HG03439 (cell line): ENCODE measurements around the gene SRA1.
"Not testable (repeated sequence)": the region's sequence is repeated elsewhere in the genome, so short reads cannot be mapped to it uniquely, and the experiment has no call there.

Experiments
- ATAC-seq: cut with Tn5 transposase; IDR thresholded peaks from one replicate; pipeline ENCODE4 v1.9.1; 2021; ENCODE audit warnings: mild to moderate bottlenecking, moderate library complexity; ENCODE audit not compliant: unreplicated experiment

Gene SRA1

DNA sequence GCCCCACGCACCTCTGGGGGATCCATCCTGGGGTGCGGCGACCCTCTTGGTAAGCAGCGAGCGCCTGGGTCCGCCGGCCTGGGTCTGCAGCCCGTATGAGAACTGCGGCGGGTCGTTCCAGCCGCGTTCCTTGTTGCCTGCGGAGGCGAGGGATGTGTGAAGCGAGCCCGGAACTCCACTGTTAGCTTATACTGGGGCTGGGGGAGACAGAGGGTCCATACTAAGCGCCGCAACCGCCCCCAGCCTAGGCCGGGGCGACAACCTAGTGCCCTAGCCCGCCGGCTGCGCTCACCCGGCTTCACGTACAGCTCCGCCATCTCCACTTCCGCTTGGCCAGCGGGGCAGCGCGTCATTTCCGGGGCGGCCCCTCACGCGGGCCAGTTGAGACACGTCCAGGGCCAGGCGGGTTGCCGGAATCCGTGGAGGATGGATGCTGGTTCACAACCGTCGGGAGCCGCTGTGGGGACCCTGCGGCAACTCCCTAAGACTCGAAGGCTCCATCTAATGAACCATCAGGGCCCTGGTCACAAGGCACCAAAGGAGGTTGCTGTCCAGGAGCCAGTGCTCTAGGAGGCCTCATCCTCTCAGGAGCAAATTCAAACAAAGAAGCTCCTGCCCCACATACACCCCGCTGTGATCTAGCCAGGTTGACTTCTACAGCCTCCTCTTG, at the start of gene SRA1:
SRA1 (minus strand) TSS at position 338 of the 670 bp plus-strand sequence; CDS start at position 317, 21 bp downstream.
- peak; percentile 94 for ATAC-seq

DNA sequence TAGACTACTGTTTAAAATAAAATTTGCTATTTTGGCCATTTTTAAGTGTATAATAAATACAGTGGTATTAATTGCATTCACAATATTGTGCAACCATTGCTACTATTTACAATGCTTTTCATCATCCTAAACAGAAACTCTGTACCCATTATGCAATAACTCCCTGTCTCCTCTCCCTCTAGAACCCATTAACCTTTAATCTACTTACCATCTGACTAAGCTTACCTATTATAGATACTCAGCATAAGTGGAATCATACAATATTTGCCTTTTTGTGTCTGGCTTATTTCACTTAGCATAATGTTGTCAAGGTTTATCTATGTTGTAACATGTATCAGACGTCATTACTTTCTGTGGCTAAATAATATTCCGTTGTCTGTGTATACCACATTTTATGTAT, 49.8 kb upstream of the SRA1 start:
- ATAC-seq, result no peak

DNA sequence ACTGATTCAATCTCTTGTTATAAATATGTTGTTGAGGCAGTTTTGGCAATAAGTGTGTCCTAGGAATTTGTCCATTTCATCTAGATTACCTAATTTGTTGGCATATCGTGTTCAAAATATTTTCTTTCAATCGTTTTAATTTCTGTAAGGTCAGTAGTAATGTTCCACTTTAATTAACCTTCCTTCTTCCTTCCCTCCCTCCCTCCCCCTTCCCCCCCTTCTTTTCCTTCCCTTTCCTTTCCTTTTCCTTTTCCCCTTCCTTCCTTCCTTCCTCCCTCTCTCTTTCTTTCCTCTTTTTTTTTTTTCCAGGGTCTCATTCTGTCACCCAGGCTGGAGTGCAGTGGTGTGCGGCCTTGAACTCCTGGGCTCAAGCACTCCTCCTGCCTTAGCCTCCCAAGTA, 48.6 kb upstream of the SRA1 start:
- no peak for ATAC-seq

DNA sequence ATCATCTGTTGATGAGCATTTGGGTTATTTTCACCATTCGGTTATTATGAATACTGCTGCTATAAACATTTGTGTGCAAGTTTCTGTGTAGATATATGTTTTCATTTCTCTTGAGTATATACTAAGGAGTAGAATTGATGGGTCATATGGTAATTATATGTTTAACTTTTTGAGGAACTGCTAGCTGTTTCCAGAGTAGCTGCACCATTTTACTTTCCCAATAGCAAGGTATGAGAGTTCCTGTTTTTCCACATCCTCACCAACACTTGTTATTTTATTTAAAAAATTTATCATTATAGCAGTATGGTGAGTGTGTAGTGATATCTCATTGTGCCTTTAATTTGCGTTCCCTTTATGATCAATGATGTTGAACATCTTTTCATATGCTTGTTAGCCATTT, 46.5 kb upstream of the SRA1 start:
- no peak for ATAC-seq

DNA sequence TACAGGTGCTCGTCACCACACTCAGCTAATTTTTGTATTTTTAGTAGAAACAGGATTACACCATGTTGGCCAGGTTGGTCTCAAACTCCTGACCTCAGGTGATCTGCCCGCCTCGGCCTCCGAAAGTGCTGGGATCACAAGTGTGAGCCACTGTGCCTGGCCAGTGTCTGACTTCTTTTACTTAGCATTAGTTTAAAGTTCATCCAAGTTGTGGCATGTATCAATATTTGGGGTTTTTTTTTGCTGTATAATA, 46.1 kb upstream of the SRA1 start:
- not testable (repeated sequence) for ATAC-seq

DNA sequence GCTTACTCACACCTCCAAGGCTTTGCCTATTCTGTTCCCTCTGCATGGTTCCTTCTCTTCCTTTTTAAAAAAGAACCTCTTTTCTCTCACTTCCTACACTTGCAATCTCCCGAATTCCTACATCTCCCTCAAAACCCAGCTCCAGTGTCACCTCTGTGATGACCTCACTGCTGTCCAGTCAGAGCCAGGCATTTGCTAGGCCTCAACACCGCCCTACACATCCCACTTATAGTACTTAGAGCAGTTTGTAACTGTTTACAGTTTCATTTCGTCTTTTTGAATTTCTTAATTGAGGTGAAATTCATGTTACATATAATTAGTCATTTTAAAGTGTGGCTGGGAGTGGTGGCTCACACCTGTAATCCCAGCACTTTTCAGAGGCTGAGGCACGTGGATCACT, 44.9 kb upstream of the SRA1 start:
- no peak for ATAC-seq

DNA sequence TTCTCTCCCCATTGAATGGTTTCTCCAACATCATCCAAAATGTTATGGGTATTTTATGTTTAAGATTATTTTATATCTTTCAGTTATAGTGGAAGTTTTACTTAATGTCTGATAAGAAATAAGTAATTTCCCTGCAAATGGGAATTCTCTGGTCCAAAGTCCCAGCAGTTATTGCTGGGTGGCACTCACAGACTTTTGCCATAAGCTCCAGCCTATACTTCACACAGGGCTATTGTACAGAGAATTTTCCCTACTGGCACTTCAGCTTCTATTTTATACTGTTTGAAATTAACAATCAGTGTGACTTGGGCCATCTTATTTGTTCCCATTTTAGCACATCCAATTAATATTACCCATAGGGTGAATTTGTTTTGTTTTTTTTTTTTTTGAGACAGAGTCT, 42.8 kb upstream of the SRA1 start:
- no peak for ATAC-seq

DNA sequence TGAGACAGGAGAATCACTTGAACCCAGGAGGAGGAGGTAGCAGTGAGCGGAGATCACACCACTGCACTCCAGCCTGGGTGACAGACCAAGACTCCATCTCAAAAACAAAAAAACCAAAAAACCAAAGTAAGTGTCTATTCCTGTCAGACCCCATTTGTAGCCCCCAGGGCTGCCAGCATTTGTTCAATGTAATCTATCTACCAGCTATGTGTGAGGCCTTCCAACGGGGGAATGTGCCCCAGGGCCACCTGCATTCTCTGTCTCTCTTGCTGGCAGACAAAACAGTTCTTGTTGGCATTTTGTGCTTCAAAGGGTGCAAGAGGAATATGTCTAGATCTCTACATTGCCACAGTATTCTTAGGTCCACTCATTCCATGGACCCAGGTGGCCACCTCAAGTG, 41.6 kb upstream of the SRA1 start:
- no peak for ATAC-seq

DNA sequence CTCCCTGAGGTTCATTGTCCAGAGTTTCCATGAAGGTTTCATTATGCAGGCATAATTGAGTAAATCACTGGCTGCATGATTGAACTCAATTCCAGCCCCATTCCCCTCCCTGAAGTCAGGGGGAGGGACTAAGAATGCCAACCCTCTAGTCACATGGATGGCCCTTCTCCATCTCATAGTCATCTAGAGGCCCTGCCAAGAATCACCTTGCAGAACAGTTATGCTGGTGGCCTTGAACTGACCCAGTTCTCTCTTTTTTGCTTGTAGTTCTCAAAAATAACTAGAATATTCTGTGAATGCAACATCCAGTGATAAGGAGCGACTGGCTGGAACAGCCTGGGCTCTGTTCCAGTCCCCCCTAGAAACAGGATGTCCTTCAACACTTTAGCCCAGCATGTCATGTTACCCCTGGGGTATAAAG, 39.1 kb upstream of the SRA1 start:
- no peak for ATAC-seq

DNA sequence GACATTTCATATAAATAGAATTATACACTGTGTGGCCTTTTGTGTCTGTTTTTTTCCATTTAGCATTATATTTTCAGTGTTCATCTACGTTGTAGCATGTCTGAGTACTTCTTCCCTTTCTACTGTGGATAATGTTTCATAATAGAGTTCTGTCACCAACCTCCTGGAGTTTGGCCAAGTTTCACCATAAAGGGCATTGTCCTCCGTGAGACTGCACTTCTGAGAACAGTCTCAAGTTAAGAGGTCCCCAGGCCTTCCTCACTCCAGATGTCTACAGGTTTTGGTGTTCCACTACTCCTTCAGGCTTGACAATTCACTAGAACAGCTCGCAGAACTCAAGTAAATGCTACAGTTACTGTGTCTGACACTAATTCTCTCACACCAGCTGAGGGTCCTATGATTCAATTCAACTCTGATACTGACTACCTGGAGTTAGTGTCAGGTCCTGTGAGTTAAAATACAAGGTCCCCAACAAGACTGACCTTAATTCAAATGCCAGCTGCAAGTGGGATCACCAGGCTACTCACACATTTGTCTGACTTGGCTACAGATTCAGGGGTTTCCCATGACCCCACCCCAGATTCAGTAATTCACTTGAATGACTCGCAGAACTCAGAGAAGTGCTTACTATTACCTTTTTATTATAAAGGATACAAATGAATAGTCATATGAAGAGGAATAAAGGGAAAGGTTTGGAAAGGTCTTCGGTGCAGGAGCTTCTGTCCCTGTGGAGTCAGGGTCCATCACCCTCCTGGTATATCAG, 38.4 kb upstream of the SRA1 start:
- no peak for ATAC-seq

DNA sequence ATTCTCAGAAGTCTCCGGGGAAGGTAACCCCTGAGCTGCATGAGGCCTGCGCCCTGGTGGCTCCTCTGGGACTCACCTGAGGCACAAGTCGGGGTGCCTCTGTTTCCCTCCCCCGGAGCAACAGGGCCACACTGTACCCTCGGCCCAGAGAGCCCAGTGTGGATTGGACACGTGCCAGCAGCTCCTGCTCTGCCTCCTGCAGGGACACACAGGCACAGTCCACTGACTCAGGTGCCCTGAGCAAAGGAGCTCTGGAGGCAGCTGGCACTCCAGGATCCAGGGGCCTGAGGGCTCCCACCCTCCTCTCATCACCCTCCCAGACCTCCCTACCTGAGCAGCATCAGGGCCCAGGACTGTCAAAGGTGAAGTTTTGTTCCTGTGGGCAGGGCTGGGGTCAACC, 36.9 kb upstream of the SRA1 start:
- no peak for ATAC-seq

DNA sequence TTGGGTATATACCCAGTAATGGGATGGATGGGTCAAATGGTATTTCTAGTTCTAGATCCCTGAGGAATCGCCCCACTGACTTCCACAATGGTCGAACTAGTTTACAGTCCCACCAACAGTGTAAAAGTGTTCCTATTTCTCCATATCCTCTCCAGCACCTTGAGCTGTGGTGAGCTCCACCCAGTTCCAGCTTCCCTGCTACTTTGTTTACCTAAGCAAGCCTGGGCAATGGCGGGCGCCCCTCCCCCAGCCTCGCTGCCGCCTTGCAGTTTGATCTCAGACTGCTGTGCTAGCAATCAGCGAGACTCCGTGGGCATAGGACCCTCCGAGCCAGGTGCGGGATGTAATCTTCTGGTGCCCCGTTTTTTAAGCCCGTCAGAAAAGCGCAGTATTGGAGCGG, 35.8 kb upstream of the SRA1 start:
- ATAC-seq, result not testable (repeated sequence)

DNA sequence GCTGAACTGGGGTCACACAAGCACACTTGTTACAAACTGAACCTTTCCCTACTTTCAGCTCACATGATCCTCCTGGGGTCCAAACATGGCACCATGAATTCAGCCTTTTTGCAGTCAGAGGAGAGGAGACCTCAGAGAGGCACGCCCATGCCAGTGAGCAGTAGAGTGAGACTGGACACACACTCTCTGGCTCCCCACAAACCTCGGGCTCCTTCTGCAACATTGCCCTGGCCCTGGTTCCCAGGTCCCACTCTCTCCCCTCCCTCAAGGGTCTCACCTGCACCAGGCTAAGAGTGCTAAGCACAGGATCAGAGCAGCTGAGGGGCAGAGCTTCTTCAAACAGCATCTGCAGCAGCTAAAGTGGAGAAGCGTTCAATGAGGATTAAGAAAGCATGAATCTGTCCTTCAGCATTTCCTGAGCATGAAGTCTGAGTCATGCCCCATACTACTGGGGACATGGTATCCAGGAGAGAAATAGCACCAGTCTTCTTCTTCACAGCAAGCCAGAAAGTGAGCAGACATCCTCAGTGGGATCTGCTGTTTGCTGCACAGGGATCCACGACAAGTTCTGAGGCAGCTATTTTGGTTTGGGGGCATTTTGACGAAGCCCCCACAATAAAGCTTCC, 34.6 kb upstream of the SRA1 start:
- no peak for ATAC-seq

DNA sequence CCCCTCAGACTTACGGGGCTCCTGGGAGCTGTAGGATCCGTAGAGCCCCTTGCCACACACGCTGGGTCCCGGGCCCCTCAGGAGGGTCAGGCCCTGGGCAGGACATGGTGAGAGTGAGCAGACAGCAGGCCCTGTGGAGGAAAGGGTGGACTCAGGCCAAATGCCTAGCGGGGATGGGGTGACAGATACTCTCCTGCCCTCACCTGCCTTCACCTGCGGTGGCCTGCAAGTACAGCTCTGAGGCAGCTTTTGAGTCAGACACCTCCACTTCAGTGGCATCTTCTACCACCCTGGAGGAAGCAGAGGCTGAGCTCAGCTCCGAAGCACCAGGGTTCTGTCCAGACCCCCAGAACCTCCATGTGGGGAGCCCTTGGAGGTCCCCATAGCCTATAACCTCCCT, 33.6 kb upstream of the SRA1 start:
- ATAC-seq, result no peak

DNA sequence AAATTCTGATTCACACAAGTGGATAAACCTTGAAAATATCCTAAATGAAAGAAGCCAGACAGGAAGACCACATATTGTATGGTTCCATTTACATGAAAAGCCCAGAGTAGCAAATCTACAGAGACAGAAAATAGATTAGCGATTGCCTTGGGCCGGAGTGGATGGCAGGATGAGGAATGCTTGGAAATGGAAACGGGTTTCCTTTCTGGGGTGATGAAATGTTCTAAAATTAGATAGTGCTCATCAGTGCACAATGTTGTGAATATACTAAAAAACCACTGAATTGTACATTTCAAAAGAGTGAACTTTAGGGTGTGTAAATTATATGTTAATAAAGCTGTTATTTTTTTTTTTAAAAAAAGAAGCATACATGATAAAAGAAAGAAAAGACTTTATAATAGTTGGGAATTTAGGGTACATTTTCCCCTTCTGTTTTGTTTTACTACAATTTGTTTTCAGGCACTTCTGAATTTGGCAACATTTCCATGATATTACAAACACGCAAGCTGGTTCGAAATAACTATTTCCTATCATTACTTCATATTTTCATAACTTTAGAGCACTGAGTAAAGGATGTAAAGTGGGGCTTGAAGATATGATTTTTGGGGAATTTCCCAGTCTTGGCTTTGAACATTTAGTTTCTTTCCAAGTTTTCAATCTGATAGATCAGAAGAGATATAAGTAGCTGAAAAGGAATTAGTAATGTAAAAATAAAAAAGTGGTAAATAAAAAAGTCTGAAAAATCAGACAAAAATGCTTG, 31.2 kb upstream of the SRA1 start:
- no peak for ATAC-seq

DNA sequence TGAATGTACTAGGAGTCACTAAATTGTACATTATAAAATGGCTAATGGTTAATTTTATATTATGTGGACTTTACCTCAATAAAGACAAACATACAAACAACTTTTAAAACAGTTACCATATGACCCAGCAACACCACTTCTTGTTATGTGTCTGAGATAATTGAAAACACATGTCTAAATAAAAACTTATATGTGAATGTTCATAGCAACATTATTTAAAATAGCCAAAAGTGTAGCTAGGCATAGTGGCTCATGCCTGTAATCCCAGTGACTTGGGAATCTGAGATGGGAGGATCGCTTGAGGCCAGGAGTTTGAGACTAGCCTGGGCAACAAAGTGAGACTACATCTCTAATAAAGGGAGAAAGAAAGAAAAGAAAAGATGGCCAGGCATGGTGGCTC, 30.2 kb upstream of the SRA1 start:
- ATAC-seq, result no peak

DNA sequence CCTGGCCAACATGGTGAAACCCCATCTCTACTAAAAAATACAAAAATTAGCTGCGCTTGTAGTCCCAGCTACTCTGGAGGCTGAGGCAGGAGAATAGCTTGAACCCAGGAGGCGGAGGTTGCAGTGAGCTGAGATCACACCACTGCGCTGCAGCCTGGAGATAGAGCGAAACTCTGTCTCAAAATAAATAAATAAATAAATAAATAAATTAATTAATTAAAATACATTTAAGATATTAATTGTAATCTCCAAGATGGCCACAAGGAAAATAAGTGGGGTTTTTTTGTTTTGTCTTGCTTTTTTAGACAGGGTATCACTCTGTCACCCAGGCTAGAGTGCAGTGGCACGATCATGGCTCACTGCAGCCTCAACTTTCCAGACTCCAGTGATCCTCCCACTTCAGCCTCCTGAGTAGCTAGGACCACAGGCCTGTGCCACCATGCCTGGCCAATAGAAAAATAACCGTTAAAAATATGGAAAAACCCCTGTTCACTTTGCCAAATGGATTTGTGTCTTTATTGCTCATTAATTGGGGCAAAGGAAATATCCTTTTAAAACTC, 22.0 kb upstream of the SRA1 start:
- not testable (repeated sequence) for ATAC-seq

DNA sequence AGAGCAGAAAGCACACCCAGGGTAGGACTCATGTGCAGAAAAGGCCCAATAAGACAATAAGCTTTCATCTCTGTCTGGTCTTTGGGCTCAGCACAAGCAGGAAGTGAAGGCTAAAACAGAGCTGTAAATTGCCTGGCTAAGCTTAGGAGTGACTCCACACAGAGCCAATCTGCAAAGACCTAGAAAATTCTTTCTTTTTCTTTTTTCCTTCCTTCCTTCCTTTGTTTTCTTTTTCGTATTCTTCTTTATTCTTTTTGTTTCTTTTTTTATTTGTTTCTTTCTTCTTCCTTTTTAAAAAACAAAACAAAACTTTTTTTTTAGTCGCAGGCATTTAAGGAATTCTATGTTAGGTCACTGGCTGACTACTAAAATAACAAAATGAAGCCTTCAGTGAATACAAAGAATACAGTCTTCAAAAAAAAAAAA, 19.5 kb upstream of the SRA1 start:
- no peak for ATAC-seq

DNA sequence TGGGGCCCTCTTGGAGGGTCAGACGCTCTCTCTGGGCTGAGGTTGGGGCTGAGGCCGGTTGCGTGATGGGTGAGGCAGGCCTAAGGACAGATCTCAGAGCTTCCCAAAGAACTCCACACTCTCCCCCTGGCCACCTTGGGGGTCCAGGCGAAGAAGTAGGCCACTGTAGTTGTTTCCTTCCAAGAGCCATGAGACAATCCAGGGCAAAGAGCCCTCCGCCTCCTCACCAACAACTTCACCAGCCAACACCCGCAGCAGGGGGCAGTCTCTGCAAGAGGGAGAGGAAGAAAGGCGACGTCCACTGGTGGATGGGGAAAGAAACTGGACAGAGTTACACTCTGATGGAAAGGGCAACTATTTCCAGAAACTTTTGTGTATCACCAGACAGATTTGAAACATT, 18.0 kb upstream of the SRA1 start:
- ATAC-seq, result no peak

DNA sequence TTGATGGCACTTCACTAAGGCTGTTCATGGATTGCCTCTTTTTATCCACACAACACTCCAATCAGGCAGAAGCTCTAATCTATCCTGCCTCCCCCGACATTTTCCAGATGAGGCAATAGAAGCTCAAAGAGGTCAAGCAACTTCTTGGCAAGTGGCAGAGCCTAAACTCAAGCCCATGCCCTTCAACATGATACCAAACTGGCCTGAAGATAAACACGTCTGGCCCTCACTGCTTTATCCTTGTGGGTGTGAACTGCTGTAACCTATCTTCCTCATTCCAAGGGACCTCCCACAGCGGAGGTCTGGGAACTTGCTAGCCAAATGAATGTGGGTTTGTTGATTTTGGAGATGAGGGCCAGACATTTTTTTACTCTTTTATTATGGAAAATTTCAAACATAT, 16.9 kb upstream of the SRA1 start:
- no peak for ATAC-seq

DNA sequence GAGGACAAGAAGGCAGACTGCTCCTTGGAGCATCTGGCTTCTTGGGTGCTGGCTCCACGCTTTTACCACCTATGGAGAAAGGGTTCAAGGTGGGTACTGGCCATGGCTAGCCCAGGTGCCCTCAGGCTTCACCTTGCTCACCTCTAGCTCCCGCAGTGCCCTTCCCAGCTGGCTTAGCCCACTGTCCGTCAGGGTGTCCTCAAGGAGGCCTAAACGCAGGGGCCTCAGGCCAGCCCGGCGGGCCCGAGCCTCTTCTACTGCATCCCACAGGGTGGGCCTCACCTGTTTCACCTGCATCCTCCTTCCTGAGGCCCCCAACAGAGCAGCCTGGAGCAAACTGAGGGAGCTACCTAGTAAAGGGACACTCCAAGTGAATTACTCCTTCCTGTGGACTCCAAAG, 16.4 kb upstream of the SRA1 start:
- no peak for ATAC-seq
